GM21825 (cell line): ENCODE results near the gene ANKRD18B.
"Not testable (repeated sequence)": the region's sequence is repeated elsewhere in the genome, so short reads cannot be mapped to it uniquely, and the experiment has no call there.

Experiments
- ATAC-seq: cut with Tn5 transposase; IDR thresholded peaks from one replicate; pipeline ENCODE4 v1.9.1; 2021; ENCODE audit warnings: mild to moderate bottlenecking, moderate library complexity; ENCODE audit not compliant: unreplicated experiment

The ANKRD18B gene

GRCh38 chr9:33528069-33528468 lies 4.0 kb downstream of the ANKRD18B start:
- not testable (repeated sequence) for ATAC-seq

- not testable (repeated sequence) for ATAC-seq
Measured at GRCh38 chr9:33533958-33534357, 9.9 kb downstream of the ANKRD18B start.

- ATAC-seq, result no peak
Measured at GRCh38 chr9:33535541-33535940, 11.5 kb downstream of the ANKRD18B start.

GRCh38 chr9:33543463-33543862 lies 19.4 kb downstream of the ANKRD18B start:
- ATAC-seq, result not testable (repeated sequence)

- not testable (repeated sequence) for ATAC-seq
Measured at GRCh38 chr9:33545715-33546114, 21.7 kb downstream of the ANKRD18B start.

- not testable (repeated sequence) for ATAC-seq
Measured at GRCh38 chr9:33548816-33549215, 24.8 kb downstream of the ANKRD18B start.

- ATAC-seq, result not testable (repeated sequence)
Measured at GRCh38 chr9:33549418-33549817, 25.4 kb downstream of the ANKRD18B start.

GRCh38 chr9:33551183-33551582 lies 27.1 kb downstream of the ANKRD18B start:
- not testable (repeated sequence) for ATAC-seq

- not testable (repeated sequence) for ATAC-seq
Measured at GRCh38 chr9:33552315-33552725, 28.3 kb downstream of the ANKRD18B start.

GRCh38 chr9:33560217-33560616 lies 36.2 kb downstream of the ANKRD18B start:
- not testable (repeated sequence) for ATAC-seq

GRCh38 chr9:33562196-33562595 lies 38.1 kb downstream of the ANKRD18B start:
- not testable (repeated sequence) for ATAC-seq

GRCh38 chr9:33567776-33568175 lies 43.7 kb downstream of the ANKRD18B start:
- ATAC-seq, result not testable (repeated sequence)

- ATAC-seq, result not testable (repeated sequence)
Measured at GRCh38 chr9:33577786-33578185, 53.7 kb downstream of the ANKRD18B start.

GRCh38 chr9:33579996-33580395 lies 55.9 kb downstream of the ANKRD18B start:
- ATAC-seq, result not testable (repeated sequence)

- ATAC-seq, result not testable (repeated sequence)
Measured at GRCh38 chr9:33582686-33583085, 58.6 kb downstream of the ANKRD18B start.

GRCh38 chr9:33586128-33586527 lies 62.1 kb downstream of the ANKRD18B start:
- not testable (repeated sequence) for ATAC-seq

- ATAC-seq, result not testable (repeated sequence)
Measured at GRCh38 chr9:33587799-33588198, 63.7 kb downstream of the ANKRD18B start.

- ATAC-seq, result not testable (repeated sequence)
Measured at GRCh38 chr9:33588876-33589275, 64.8 kb downstream of the ANKRD18B start.

- ATAC-seq, result not testable (repeated sequence)
Measured at GRCh38 chr9:33590857-33591256, 66.8 kb downstream of the ANKRD18B start.

- ATAC-seq, result not testable (repeated sequence)
Measured at GRCh38 chr9:33596974-33597373, 72.9 kb downstream of the ANKRD18B start.

GRCh38 chr9:33597386-33597785 lies 73.3 kb downstream of the ANKRD18B start:
- ATAC-seq, result not testable (repeated sequence)

- ATAC-seq, result not testable (repeated sequence)
Measured at GRCh38 chr9:33598796-33599379, 74.8 kb downstream of the ANKRD18B start.

GRCh38 chr9:33600911-33601310 lies 76.9 kb downstream of the ANKRD18B start:
- not testable (repeated sequence) for ATAC-seq
